Neural crest cell (in vitro differentiated cells): ENCODE measurements around the gene THEMIS. TPM values are rescaled to one million over a fixed set of nuclear protein-coding genes. Genes with fewer than 3 reads are reported as not detected.

Source experiments
- DNase-seq: peaks from one replicate; pipeline ENCODE4 v3.0.0; 2021; ENCODE audit warnings: low read depth, mixed read lengths, low spot score
- H3K27ac Mint-ChIP-seq: one replicate; pipeline ENCODE4 v1.8.0; 2021; ENCODE audit warnings: mild to moderate bottlenecking, mixed read lengths; ENCODE audit not compliant: unreplicated experiment
- H3K27me3 Mint-ChIP-seq: 2 replicates; pipeline ENCODE4 v1.8.0; 2021; ENCODE audit warnings: low read depth, mild to moderate bottlenecking, mixed read lengths
- H3K36me3 Mint-ChIP-seq: 2 replicates; pipeline ENCODE4 v1.8.0; 2021; ENCODE audit warnings: low read depth, mild to moderate bottlenecking, mixed read lengths
- H3K4me1 Mint-ChIP-seq: 2 replicates; pipeline ENCODE4 v1.8.0; 2021; ENCODE audit warnings: mixed read lengths
- H3K4me3 Mint-ChIP-seq: one replicate; pipeline ENCODE4 v1.8.0; 2021; ENCODE audit warnings: mild to moderate bottlenecking, mixed read lengths
- H3K9me3 Mint-ChIP-seq: 2 replicates; pipeline ENCODE4 v1.8.0; 2021; ENCODE audit warnings: mixed read lengths
- total RNA-seq: library from RNA; stranded (reverse); gene quantifications from 2 replicates; pipeline ENCODE4 v1.2.1, GENCODE V29; 2021
- TF ChIP-seq, protein P1 (sequence below): fragments of 200-600 bp; sonication (generic); conservative IDR thresholded peaks from 2 replicates; pipeline ENCODE4 v1.5.0; 2021; ENCODE audit warnings: antibody characterized with exemption, mild to moderate bottlenecking

THEMIS gene
- total RNA-seq, 1 donor from 2014 or later = not detected

DNA sequence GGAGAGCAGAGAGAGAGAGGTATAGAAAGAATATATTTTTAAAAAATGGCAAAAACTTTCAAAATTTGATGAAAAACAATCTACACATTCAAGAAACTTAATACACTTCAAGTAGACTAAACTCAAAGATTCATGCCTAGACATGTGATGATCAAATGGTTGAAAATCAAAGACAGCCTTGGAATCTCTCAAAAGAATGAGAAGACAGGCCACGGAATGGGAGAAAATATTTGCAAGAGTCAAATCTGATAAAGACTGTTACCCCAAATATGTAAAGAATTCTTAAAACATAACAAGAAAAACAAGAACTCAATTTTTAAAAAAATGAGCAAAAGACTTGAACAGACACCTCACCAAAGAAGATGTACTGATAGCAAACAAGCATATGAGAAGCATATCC is 49.7 kb downstream of the THEMIS start:
- Mint-ChIP-seq H3K36me3 (peaks cover 3% of the 10 kb centered on the region), H3K4me1 (no peaks in the 10 kb centered on the region), H3K27ac (no peak overlapping the region), H3K27me3 (no peaks in the 10 kb centered on the region), H3K9me3 (peaks cover 4% of the 10 kb centered on the region), H3K4me3 (no peak overlapping the region)
- TF ChIP-seq, protein P1, sequence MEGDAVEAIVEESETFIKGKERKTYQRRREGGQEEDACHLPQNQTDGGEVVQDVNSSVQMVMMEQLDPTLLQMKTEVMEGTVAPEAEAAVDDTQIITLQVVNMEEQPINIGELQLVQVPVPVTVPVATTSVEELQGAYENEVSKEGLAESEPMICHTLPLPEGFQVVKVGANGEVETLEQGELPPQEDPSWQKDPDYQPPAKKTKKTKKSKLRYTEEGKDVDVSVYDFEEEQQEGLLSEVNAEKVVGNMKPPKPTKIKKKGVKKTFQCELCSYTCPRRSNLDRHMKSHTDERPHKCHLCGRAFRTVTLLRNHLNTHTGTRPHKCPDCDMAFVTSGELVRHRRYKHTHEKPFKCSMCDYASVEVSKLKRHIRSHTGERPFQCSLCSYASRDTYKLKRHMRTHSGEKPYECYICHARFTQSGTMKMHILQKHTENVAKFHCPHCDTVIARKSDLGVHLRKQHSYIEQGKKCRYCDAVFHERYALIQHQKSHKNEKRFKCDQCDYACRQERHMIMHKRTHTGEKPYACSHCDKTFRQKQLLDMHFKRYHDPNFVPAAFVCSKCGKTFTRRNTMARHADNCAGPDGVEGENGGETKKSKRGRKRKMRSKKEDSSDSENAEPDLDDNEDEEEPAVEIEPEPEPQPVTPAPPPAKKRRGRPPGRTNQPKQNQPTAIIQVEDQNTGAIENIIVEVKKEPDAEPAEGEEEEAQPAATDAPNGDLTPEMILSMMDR = no peak
- no peak for DNase-seq

DNA sequence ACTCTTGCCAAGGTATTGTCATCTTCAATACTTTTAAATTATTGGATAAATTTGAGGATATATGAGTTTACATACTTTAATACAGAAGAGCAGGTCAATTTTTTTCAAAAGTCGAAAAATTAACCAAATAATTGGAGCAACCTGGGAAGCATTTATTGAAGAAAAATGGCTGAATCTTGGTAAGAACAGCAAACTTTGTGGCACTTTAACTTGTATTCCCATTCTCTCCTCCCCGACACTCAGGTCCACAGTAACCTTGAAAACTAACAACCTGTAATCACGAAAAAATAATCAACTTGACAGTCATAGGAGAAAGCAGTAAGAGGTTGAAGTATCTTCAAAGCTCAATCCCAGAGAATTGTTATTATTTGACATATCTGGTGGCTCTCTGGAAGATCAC is 55.6 kb downstream of the THEMIS start:
- H3K4me1 Mint-ChIP-seq = no peaks in the 10 kb centered on the region
- TF ChIP-seq, protein P1 = no peak
- no peak overlapping the region for H3K27ac Mint-ChIP-seq

DNA sequence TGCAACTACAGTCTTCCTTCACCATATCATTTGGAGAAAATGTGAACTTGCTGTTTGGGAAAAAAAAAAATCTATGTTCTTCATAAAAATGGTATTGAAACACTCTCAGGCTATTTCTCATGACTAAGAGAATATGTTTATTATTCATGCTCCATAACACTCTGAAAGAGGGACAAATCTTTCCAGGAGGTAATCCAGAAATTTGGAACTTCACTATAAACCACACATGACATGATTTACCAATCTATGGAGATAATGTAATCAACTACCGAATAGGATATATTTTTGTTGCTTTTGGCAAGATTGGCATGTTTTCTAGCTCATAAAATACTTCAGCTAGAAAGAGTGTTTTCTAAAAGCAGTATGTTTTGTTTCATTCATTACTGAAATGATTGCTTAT is 56.3 kb downstream of the THEMIS start:
- H3K27ac Mint-ChIP-seq = no peak overlapping the region
- no peak overlapping the region for H3K4me3 Mint-ChIP-seq
- H3K27me3 Mint-ChIP-seq = no peaks in the 10 kb centered on the region
- no peaks in the 10 kb centered on the region for H3K4me1 Mint-ChIP-seq
- DNase-seq = no peak
- peaks cover 6% of the 10 kb centered on the region for H3K9me3 Mint-ChIP-seq
- H3K36me3 Mint-ChIP-seq = no peaks in the 10 kb centered on the region
- TF ChIP-seq, protein P1 = no peak

More for the DNA sequence above, 55.6 kb downstream of the THEMIS start:
- Mint-ChIP-seq H3K27me3 (no peaks in the 10 kb centered on the region), H3K9me3 (peaks cover 6% of the 10 kb centered on the region), H3K36me3 (peaks cover 3% of the 10 kb centered on the region), H3K4me3 (no peak overlapping the region)
- no peak for DNase-seq

DNA sequence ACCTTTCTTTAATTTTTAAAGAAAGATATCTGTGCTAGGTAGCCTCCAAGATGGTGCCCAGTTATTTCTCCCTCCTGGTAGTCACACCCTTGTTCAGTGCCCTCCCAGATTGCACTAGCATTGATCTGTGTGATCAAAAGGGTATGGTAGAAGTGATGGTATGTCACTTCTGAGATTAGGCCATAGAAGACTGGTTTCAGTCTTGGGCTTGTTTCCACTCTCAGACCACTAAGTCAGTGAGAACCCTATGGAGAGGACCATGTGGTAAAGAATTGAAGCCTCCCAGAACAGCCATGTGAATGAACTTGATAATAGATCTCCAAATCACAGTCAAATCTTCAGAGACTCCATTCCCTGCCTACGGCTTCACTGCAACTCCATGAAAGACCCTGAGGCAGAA is 57.3 kb downstream of the THEMIS start:
- no peaks in the 10 kb centered on the region for H3K27me3 Mint-ChIP-seq
- H3K9me3 Mint-ChIP-seq = peaks cover 6% of the 10 kb centered on the region
- no peak for DNase-seq
- no peak overlapping the region for H3K27ac Mint-ChIP-seq
- H3K36me3 Mint-ChIP-seq = no peaks in the 10 kb centered on the region
- TF ChIP-seq, protein P1 = no peak
- no peak overlapping the region for H3K4me3 Mint-ChIP-seq
- no peaks in the 10 kb centered on the region for H3K4me1 Mint-ChIP-seq

DNA sequence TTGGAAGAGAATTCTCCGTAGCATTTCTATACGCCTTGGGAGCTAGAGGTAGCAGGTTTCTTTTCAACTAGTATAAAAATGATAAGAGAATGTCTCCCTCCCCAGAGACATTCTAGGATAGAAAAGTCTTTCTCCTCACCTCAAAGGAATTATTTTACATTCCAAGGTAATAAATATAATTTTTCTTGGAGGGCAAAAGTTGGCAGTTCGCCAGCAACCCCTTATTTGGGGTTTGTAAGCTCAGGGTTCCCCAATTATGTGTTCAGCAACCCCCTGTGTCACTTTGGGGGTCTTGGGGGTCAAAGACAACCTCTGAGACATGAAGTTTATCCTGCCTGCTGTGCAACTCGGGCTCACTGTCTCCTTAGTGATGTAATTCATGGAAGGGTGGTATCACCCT is 58.3 kb downstream of the THEMIS start:
- H3K36me3 Mint-ChIP-seq = no peaks in the 10 kb centered on the region
- H3K27ac Mint-ChIP-seq = no peak overlapping the region
- TF ChIP-seq, protein P1 = no peak
- no peaks in the 10 kb centered on the region for H3K4me1 Mint-ChIP-seq
- H3K4me3 Mint-ChIP-seq = no peak overlapping the region
- no peak for DNase-seq
- no peaks in the 10 kb centered on the region for H3K27me3 Mint-ChIP-seq
- peaks cover 6% of the 10 kb centered on the region for H3K9me3 Mint-ChIP-seq

DNA sequence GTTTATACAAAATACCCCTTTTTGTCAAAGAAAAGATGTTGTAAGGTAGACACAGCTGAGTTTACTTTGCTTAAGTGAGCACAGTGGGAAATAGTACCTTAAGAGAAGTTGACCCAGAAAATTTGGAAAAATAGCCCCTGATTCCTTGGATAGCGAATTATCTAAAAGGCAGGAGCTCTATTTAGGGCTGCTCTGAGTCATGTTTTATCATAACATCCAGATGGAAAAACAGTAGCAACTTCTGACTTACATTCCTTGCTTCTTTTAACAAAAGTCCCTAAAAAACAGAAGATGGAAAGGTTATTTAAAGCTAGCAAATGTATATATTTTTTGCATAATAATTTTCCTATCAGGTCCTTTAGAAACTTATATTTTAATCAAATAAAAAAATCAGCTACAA is 59.0 kb downstream of the THEMIS start:
- TF ChIP-seq, protein P1 = no peak
- Mint-ChIP-seq H3K27ac (no peak overlapping the region), H3K4me3 (no peak overlapping the region), H3K36me3 (no peaks in the 10 kb centered on the region), H3K27me3 (no peaks in the 10 kb centered on the region), H3K4me1 (no peaks in the 10 kb centered on the region), H3K9me3 (peaks cover 2% of the 10 kb centered on the region)
- DNase-seq = no peak
